ENCODE measurements around the gene ZNRD2.

GRCh38 chr11:65609229-65609628, 39.0 kb downstream of the ZNRD2 start:
- TF ChIP-seq CTCF (IDR thresholded peaks at IDR 0.05; ENCODE audit: low read length) (no peak), EZH2 (optimal IDR thresholded peaks at IDR 0.05; ENCODE audit: low read depth, low read length) (no peak)
